Activated CD4-positive, alpha-beta T cell treated with anti-CD3 and anti-CD28 coated beads, Interleukin-2, amount 50 U/mL, for 4 hours (primary cell): ENCODE data around the gene HCRT.
"Not testable (repeated sequence)": the region's sequence is repeated elsewhere in the genome, so short reads cannot be mapped to it uniquely, and the experiment has no call there.

ENCODE experiments used
- DNase-seq, 2 experiments: peaks; one replicate each; pipeline ENCODE4 v3.0.0-alpha.2; 2020

The HCRT gene

GRCh38 chr17:42179335-42179734 is 5.9 kb downstream of the HCRT start:
- no peak for DNase-seq

GRCh38 chr17:42178817-42179216 is 6.4 kb downstream of the HCRT start:
- DNase-seq: no peak

GRCh38 chr17:42177684-42178083 is 7.6 kb downstream of the HCRT start:
- DNase-seq: no peak

GRCh38 chr17:42174126-42174783 is 11.0 kb downstream of the HCRT start:
- DNase-seq: no peak

- no peak for DNase-seq
Measured at GRCh38 chr17:42171831-42172230, 13.4 kb downstream of the HCRT start.

DNA sequence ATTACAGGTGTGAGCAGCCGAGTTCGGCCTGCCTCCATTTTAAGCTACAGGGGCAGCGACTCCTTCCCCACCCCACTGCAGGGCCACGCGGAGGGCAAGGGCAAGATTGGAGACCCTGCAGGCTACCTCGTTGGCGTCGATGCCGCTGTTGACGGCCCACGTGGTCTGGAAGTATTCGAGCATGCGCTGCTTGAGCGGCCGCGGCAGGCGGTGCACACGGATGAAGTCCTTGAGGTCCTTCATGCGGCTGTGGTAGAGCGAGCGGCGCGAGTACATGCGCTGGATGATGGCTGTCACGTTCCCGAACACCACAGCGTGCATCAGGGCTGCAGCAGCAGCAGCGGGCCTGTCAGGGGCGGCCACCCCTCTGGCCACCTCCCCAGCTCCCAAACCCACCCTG is 15.9 kb downstream of the HCRT start:
- no peak for DNase-seq

GRCh38 chr17:42167807-42168206 is 17.4 kb downstream of the HCRT start:
- no peak for DNase-seq

DNA sequence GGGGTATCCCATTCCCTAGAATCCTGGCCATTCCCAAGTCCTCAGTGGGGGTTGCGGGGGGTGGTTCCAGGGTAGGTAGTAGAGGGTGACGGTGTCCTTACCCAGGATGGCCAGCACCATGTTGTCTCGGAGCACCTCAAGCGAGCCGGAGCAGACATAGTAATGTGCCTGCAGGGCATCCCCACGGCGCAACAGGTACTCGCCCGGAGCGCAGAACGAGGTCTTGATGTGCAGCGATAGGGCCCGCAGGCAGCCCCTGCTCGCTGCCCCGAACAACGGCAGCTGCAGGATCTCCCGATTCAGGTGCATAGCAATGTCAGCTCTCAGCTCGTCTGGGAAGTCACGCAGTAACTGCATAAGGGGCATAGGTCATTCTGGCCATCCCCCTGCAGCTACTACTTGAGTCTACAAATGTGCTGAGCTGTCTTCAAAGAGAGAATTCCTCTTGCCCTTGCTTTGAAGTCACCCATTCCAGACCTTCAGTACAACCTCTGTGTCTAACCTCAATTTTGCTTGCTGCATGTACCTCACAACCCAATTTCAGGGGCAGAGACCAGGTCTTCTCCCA is 19.0 kb downstream of the HCRT start:
- no peak for DNase-seq

- DNase-seq: no peak
Measured at GRCh38 chr17:42165751-42166150, 19.5 kb downstream of the HCRT start.

DNA sequence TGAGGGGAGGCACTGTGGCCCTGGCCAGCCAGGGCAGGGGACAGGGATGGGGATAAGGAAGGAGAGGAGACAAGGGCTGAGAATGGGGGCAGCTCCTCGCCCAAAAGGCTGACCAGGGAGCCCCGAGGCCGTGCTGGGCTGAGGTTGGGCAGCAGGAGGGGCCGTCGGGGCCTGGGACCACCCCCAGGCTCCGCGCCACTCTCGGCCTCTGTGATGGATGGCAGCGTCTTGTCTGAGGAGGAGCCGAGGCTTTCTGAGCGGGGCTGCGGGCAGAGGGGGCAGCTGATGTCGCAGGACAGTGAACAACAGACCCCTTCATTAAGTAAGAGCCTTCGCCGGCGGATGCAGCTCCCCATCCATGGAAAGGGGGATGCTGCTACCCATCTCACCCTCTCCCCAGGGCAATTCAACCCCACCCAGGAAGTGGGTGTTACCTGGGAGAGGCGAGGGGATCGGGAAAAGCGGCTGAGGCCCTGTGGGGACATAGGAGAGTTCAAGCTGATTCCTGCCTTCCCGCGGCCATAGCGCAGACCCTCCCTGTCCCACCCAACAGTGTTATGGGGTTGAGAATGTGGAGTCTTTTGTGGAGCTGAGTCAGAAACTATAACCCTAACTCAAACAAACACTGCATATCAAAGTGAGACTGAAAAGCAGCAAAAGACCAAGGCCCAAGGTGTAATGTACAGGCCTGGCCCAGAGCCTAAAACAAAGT is 21.4 kb downstream of the HCRT start:
- no peak for DNase-seq

GRCh38 chr17:42163113-42163512 is 22.1 kb downstream of the HCRT start:
- DNase-seq: peak in 1 of 2 experiments; percentile 29

- no peak for DNase-seq
Measured at GRCh38 chr17:42160531-42160910, 24.7 kb downstream of the HCRT start.

- no peak for DNase-seq
Measured at GRCh38 chr17:42159796-42160530, 25.3 kb downstream of the HCRT start.

GRCh38 chr17:42155614-42156045 is 29.6 kb downstream of the HCRT start:
- DNase-seq: no peak

DNA sequence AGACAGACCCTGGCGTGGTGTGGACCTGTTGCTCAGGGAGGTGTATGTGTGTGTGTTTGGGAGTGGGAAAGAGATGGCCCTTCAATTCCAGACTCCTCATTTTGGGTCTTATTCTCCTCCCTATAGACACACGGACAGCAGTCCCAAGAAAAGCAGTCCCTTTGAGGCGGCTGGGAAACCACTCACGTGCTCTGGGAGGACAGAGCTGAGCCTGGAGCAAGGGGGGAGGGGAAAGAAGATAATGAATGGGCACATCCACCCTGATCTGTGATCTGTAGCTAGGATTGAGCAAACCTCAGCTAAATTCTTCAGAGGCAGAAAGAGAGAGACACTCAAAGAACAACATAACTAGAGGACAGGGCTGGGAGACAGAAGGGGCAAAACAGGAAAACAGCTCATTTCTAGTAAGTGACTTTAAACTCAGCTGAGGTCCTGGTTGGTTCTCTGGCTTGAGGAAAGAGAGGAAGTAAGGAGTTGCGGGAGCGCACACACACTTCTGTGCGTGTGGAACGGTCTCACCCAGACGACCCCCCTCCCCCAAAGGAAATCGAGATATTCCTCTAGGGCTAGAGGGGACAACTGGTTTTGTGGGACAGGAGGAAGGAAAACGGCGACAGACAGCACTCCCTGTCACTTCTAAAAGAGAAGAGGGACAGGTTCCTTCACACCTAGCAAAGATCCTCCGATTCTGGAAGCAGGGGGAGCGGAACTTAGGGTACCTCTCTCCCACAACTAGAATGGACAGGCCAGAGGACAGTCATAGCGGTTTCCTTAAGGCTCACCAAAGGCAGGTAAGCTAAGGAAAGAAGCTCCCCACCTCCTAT is 31.1 kb downstream of the HCRT start:
- DNase-seq: no peak

GRCh38 chr17:42146911-42147607 is 38.2 kb downstream of the HCRT start:
- no peak for DNase-seq

DNA sequence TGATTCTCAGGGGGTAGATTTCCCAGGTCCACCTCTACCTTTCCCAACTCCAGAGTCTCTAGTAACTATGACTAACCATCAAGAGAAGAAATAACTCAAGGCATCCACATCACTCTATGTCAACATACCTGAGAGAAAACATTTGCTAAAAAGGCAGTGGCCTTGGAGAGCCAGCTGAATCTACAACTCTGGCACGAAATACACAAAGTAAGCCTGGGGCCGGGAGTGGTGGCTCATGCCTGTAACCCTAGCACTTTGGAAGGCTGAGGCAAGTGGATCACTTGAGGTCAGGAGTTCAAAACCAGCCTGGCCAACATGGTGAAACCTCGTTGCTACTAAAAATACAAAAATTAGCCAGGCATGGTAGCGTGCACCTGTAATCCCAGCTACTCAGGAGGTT is 42.1 kb downstream of the HCRT start:
- DNase-seq: not testable (repeated sequence)

- DNase-seq: no peak
Measured at GRCh38 chr17:42142371-42142896, 42.8 kb downstream of the HCRT start.

- DNase-seq: no peak
Measured at GRCh38 chr17:42141382-42141781, 43.9 kb downstream of the HCRT start.

GRCh38 chr17:42140690-42141089 is 44.6 kb downstream of the HCRT start:
- DNase-seq: not testable (repeated sequence)

- DNase-seq: no peak
Measured at GRCh38 chr17:42138749-42139492, 46.3 kb downstream of the HCRT start.
